ENCODE results near the gene ARHGEF38.

DNA sequence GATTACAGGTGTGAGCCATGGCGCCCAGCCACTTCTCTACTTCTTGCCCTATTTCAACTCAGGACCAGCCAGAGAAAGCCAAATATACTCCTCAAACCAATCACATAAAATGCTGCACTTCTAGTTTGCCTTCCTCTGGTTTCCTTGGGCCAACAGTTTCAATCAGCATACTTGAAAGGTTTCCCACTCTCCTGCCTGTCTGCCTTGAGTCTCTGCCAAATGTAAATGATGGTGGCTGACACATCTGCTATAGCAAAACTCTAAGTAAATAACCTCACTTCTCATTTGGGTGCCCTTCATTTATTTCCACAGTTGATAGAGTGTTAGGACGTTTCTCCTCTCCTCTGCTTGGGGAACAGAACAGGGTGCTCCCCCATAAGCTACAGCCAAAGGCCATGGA, 42.2 kb upstream of the ARHGEF38 start:
- TF ChIP-seq, protein P1, sequence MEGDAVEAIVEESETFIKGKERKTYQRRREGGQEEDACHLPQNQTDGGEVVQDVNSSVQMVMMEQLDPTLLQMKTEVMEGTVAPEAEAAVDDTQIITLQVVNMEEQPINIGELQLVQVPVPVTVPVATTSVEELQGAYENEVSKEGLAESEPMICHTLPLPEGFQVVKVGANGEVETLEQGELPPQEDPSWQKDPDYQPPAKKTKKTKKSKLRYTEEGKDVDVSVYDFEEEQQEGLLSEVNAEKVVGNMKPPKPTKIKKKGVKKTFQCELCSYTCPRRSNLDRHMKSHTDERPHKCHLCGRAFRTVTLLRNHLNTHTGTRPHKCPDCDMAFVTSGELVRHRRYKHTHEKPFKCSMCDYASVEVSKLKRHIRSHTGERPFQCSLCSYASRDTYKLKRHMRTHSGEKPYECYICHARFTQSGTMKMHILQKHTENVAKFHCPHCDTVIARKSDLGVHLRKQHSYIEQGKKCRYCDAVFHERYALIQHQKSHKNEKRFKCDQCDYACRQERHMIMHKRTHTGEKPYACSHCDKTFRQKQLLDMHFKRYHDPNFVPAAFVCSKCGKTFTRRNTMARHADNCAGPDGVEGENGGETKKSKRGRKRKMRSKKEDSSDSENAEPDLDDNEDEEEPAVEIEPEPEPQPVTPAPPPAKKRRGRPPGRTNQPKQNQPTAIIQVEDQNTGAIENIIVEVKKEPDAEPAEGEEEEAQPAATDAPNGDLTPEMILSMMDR (conservative IDR thresholded peaks at IDR 0.05) = no peak
- TF ChIP-seq EZH2 (IDR thresholded peaks at IDR 0.05; ENCODE audit: low read depth) = no peak
